Measurements from ENCODE around the gene DECR2. TPM values are rescaled to one million over a fixed set of nuclear protein-coding genes. Genes with fewer than 3 reads are reported as not detected.

DECR2 gene
- total and polyA plus RNA-seq, 2 of the 13 experiments (the other 11 are each of a cell fraction or from before 2014, with no cell fraction given): 36.3 to 44.6 TPM

GRCh38 chr16:381012-381788 is 20.5 kb upstream of the DECR2 start (continued):
- TF ChIP-seq PHB2 (IDR thresholded peaks at IDR 0.05; ENCODE audit: partially characterized antibody) (no peak), ZNF225 (CRISPR knock-in tag; IDR thresholded peaks at IDR 0.05) (no peak), ZNF317 (CRISPR knock-in tag; IDR thresholded peaks at IDR 0.05) (0 out of 2 replicates have a peak, but pooled peaks have one; percentile 49), ZNF704 (CRISPR knock-in tag; IDR thresholded peaks at IDR 0.05; ENCODE audit: borderline replicate concordance) (no peak), LRRFIP1 (CRISPR knock-in tag; conservative IDR thresholded peaks at IDR 0.05) (no peak), ZFP91 (CRISPR knock-in tag; IDR thresholded peaks at IDR 0.05; ENCODE audit: borderline replicate concordance) (peak; percentile 70; the same call in 1 of the 2 replicates), ZC3H13 (CRISPR knock-in tag; IDR thresholded peaks at IDR 0.05) (no peak), KDM6A (CRISPR knock-in tag; IDR thresholded peaks at IDR 0.05; ENCODE audit: low read depth) (no peak), ZNF251 (CRISPR knock-in tag; IDR thresholded peaks at IDR 0.05) (no peak), REPIN1 (CRISPR knock-in tag; IDR thresholded peaks at IDR 0.05; ENCODE audit: borderline replicate concordance, low read depth) (no peak), CBX2 (IDR thresholded peaks at IDR 0.05; ENCODE audit: low read depth, low read length) (no peak), CBX2 (CRISPR knock-in tag; IDR thresholded peaks at IDR 0.05; ENCODE audit: low read depth) (no peak), TEF (CRISPR knock-in tag; IDR thresholded peaks at IDR 0.05) (no peak), ERF (CRISPR knock-in tag; IDR thresholded peaks at IDR 0.05) (no peak), PHF5A (CRISPR knock-in tag; IDR thresholded peaks at IDR 0.05; ENCODE audit: low read depth, unreplicated experiment) (no peak), ZNF768 (CRISPR knock-in tag; IDR thresholded peaks at IDR 0.05) (0 out of 2 replicates have a peak, but pooled peaks have one; percentile 11), ZNF446 (CRISPR knock-in tag; IDR thresholded peaks at IDR 0.05) (no peak), ZNF598 (CRISPR knock-in tag; IDR thresholded peaks at IDR 0.05; ENCODE audit: borderline replicate concordance) (no peak), FOXA1 (IDR thresholded peaks at IDR 0.05) (no peak), FOXA1 (CRISPR knock-in tag; IDR thresholded peaks at IDR 0.05) (no peak)
- TF ChIP-seq, protein P1, sequence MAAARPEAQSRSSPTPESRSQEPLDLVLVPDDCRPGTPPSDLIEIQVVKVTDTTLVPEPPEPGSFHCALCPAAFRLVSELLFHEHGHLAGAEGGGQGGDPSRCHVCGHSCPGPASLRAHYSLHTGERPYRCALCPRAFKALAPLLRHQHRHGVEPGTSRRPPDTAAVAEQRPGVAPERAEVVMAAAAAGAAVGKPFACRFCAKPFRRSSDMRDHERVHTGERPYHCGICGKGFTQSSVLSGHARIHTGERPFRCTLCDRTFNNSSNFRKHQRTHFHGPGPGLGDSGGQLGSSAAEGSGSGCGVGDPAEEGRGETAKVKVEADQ (CRISPR knock-in tag; IDR thresholded peaks at IDR 0.05; ENCODE audit: borderline replicate concordance): no peak
- TF ChIP-seq, protein P2, sequence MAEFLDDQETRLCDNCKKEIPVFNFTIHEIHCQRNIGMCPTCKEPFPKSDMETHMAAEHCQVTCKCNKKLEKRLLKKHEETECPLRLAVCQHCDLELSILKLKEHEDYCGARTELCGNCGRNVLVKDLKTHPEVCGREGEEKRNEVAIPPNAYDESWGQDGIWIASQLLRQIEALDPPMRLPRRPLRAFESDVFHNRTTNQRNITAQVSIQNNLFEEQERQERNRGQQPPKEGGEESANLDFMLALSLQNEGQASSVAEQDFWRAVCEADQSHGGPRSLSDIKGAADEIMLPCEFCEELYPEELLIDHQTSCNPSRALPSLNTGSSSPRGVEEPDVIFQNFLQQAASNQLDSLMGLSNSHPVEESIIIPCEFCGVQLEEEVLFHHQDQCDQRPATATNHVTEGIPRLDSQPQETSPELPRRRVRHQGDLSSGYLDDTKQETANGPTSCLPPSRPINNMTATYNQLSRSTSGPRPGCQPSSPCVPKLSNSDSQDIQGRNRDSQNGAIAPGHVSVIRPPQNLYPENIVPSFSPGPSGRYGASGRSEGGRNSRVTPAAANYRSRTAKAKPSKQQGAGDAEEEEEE (CRISPR knock-in tag; IDR thresholded peaks at IDR 0.05; ENCODE audit: borderline replicate concordance): no peak

Measured in HepG2 (cell line).